Astrocyte (in vitro differentiated cells and primary cell): ENCODE results near the gene SAMD7. TPM values are rescaled to one million over a fixed set of nuclear protein-coding genes. Genes with fewer than 3 reads are reported as not detected.

Source experiments
- DNase-seq: peaks from one replicate; pipeline ENCODE4 v3.0.0-alpha.2; 2010; ENCODE audit warnings: low read depth
- FAIRE-seq: peaks from 2 replicates; lab custom pipeline; 2011; peaks lifted over from hg19 to GRCh38; lab: Jason Lieb, UNC
- H2AFZ ChIP-seq: 2 replicates; pipeline ENCODE4 v1.6.0; 2012; ENCODE audit warnings: low read depth, low read length, inconsistent platforms
- H3K27ac ChIP-seq: 2 replicates; pipeline ENCODE4 v1.5.1; 2011; ENCODE audit warnings: low read depth, low read length, inconsistent platforms
- H3K27me3 ChIP-seq: 2 replicates; pipeline ENCODE4 v1.6.0; 2011; ENCODE audit warnings: low read length, inconsistent platforms; ENCODE audit not compliant: insufficient read depth
- H3K36me3 ChIP-seq: 2 replicates; pipeline ENCODE4 v1.5.1; 2011; ENCODE audit warnings: low read length, inconsistent platforms; ENCODE audit not compliant: insufficient read depth
- H3K4me1 ChIP-seq: 2 replicates; pipeline ENCODE4 v1.5.1; 2011; ENCODE audit warnings: low read length, inconsistent platforms; ENCODE audit not compliant: insufficient read depth
- H3K4me2 ChIP-seq: 2 replicates; pipeline ENCODE4 v1.6.0; 2012; ENCODE audit warnings: low read length, inconsistent platforms
- H3K4me3 ChIP-seq: 2 replicates; pipeline ENCODE4 v1.5.1; 2011; ENCODE audit warnings: low read depth, mild to moderate bottlenecking, low read length, inconsistent platforms; ENCODE audit not compliant: insufficient read depth
- H3K79me2 ChIP-seq: 2 replicates; pipeline ENCODE4 v1.6.0; 2012; ENCODE audit warnings: mild to moderate bottlenecking, low read length, inconsistent platforms; ENCODE audit not compliant: insufficient read depth
- H3K9ac ChIP-seq: 2 replicates; pipeline ENCODE4 v1.6.0; 2012; ENCODE audit warnings: mild to moderate bottlenecking, low read length, inconsistent platforms
- H3K9me3 ChIP-seq: 2 replicates; pipeline ENCODE4 v1.5.1; 2012; ENCODE audit warnings: low read depth, mild to moderate bottlenecking, low read length, inconsistent platforms; ENCODE audit not compliant: insufficient read depth
- H4K20me1 ChIP-seq: 2 replicates; pipeline ENCODE4 v1.6.0; 2012; ENCODE audit warnings: low read length, inconsistent platforms; ENCODE audit not compliant: insufficient read depth
- H3K27ac Mint-ChIP-seq: one replicate; pipeline ENCODE4 v1.8.0; 2021; ENCODE audit warnings: mild to moderate bottlenecking, mixed read lengths; ENCODE audit not compliant: unreplicated experiment
- H3K27me3 Mint-ChIP-seq: one replicate; pipeline ENCODE4 v1.8.0; 2021; ENCODE audit warnings: low read depth, mixed read lengths; ENCODE audit not compliant: unreplicated experiment
- H3K36me3 Mint-ChIP-seq: one replicate; pipeline ENCODE4 v1.8.0; 2021; ENCODE audit warnings: low read depth, mixed read lengths; ENCODE audit not compliant: unreplicated experiment
- H3K4me1 Mint-ChIP-seq: one replicate; pipeline ENCODE4 v1.8.0; 2021; ENCODE audit warnings: low read depth, mixed read lengths; ENCODE audit not compliant: unreplicated experiment
- H3K4me3 Mint-ChIP-seq: one replicate; pipeline ENCODE4 v1.8.0; 2021; ENCODE audit warnings: mild to moderate bottlenecking, moderate library complexity, mixed read lengths; ENCODE audit not compliant: unreplicated experiment
- H3K9me3 Mint-ChIP-seq: one replicate; pipeline ENCODE4 v1.8.0; 2021; ENCODE audit warnings: mild to moderate bottlenecking, mixed read lengths; ENCODE audit not compliant: unreplicated experiment
- EZH2 ChIP-seq: IDR thresholded peaks from 2 replicates; pipeline ENCODE4 v1.6.1; 2012; ENCODE audit warnings: mild to moderate bottlenecking, low read length, inconsistent platforms; ENCODE audit not compliant: insufficient read depth
- total RNA-seq: library from RNA; stranded (reverse); gene quantifications from 2 replicates; pipeline ENCODE4 v1.2.1, GENCODE V29; 2021
- TF ChIP-seq, protein P1 (sequence below): IDR thresholded peaks from 2 replicates; pipeline ENCODE4 v1.5.1; 2011; ENCODE audit warnings: low read depth, mild to moderate bottlenecking, inconsistent platforms, low read length, moderate library complexity; ENCODE audit not compliant: insufficient read depth

The SAMD7 gene
- total RNA-seq, 1 donor from 2014 or later: not detected

DNA sequence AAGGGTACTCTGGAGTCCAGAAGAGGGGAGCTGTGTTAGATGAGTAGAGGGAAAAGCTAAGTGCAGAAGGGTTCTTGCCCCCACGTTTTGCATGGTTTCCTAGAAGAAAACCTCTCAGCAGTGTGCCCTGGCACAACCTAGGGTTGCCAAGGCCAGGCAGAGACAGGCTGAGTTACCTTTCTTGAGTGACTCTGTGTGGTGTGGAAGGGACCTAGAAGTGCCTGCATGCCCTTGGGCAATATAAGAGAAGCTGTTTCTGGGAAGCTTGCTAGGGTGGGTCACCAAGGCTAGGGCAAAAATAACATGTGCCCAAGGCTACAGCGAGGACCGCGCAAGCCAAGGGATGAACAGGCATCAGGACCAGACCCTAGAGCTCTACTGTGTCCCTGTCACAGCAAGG lies 3.4 kb upstream of the SAMD7 start:
- Histone ChIP-seq H4K20me1 (no peaks in the 10 kb centered on the region), H3K27me3 (no peaks in the 10 kb centered on the region), H3K4me3 (no peak overlapping the region), H3K4me1 (no peaks in the 10 kb centered on the region), H3K36me3 (no peaks in the 10 kb centered on the region), H2AFZ (no peak overlapping the region), H3K9me3 (no peaks in the 10 kb centered on the region), H3K9ac (no peak overlapping the region), H3K27ac (no peak overlapping the region), H3K79me2 (no peaks in the 10 kb centered on the region), H3K4me2 (no peak overlapping the region)
- FAIRE-seq (no peak), DNase-seq (no peak)
- TF ChIP-seq, protein P1, sequence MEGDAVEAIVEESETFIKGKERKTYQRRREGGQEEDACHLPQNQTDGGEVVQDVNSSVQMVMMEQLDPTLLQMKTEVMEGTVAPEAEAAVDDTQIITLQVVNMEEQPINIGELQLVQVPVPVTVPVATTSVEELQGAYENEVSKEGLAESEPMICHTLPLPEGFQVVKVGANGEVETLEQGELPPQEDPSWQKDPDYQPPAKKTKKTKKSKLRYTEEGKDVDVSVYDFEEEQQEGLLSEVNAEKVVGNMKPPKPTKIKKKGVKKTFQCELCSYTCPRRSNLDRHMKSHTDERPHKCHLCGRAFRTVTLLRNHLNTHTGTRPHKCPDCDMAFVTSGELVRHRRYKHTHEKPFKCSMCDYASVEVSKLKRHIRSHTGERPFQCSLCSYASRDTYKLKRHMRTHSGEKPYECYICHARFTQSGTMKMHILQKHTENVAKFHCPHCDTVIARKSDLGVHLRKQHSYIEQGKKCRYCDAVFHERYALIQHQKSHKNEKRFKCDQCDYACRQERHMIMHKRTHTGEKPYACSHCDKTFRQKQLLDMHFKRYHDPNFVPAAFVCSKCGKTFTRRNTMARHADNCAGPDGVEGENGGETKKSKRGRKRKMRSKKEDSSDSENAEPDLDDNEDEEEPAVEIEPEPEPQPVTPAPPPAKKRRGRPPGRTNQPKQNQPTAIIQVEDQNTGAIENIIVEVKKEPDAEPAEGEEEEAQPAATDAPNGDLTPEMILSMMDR: no peak
- TF ChIP-seq EZH2: no peak
- H3K4me3 Mint-ChIP-seq: no peak overlapping the region
- H3K27ac Mint-ChIP-seq: no peak overlapping the region
- H3K9me3 Mint-ChIP-seq: peaks cover 8% of the 10 kb centered on the region
- no peaks in the 10 kb centered on the region for H3K4me1 Mint-ChIP-seq
- no peaks in the 10 kb centered on the region for H3K36me3 Mint-ChIP-seq
- no peaks in the 10 kb centered on the region for H3K27me3 Mint-ChIP-seq

DNA sequence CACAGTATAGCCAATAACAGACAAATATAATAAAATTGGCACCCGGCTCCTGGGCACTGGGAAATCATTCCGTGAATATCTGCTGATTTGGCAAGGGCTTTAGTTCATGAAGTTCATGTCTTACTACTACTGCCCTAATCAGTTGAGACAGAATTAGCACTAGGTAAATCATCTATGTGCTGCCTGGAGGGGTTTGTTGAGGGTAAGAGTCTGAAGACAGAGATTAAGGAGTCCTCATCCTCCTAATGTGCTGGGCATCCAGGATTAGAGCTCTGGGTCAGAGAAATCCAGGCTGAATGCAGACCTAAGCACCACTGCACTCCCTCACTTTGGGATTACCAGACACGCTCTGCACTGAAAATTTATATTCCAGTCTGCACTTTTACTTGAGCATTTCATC lies 2.0 kb downstream of the SAMD7 start:
- no peaks in the 10 kb centered on the region for H3K27me3 ChIP-seq
- Mint-ChIP-seq H3K36me3 (no peaks in the 10 kb centered on the region), H3K4me1 (peaks cover 10% of the 10 kb centered on the region), H3K27me3 (no peaks in the 10 kb centered on the region), H3K27ac (no peak overlapping the region), H3K4me3 (no peak overlapping the region), H3K9me3 (no peaks in the 10 kb centered on the region)
- H3K4me2 ChIP-seq: no peak overlapping the region
- no peaks in the 10 kb centered on the region for H4K20me1 ChIP-seq
- no peaks in the 10 kb centered on the region for H3K36me3 ChIP-seq
- H3K4me1 ChIP-seq: no peaks in the 10 kb centered on the region
- H3K9me3 ChIP-seq: no peaks in the 10 kb centered on the region
- TF ChIP-seq EZH2: no peak
- TF ChIP-seq, protein P1: no peak
- no peak overlapping the region for H3K4me3 ChIP-seq
- H3K79me2 ChIP-seq: no peaks in the 10 kb centered on the region
- H2AFZ ChIP-seq: no peak overlapping the region
- FAIRE-seq (no peak), DNase-seq (no peak)
- no peak overlapping the region for H3K9ac ChIP-seq
- no peak overlapping the region for H3K27ac ChIP-seq

DNA sequence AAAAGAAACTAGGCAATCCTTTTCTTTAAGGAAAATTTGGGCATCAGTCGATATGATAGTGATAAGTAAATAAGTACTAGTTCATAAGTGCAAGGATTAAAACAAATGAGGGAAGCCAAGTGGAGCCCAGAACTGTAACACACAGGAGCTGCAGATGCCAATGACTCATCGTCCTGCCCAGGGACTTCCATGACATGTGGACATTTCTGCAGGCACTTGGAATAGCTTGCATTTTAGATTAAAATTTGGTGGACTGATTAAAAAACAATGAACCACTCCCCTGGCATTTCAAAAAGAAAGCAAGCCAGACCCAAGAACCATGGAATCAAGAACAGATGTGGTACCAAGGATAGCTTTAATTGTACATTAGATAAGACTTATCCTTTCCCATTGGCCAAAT lies 2.9 kb downstream of the SAMD7 start:
- H3K4me2 ChIP-seq: no peak overlapping the region
- no peak overlapping the region for H3K4me3 ChIP-seq
- no peaks in the 10 kb centered on the region for H3K9me3 ChIP-seq
- H3K36me3 ChIP-seq: no peaks in the 10 kb centered on the region
- Mint-ChIP-seq H3K27me3 (no peaks in the 10 kb centered on the region), H3K27ac (no peak overlapping the region), H3K4me1 (peaks cover 10% of the 10 kb centered on the region), H3K4me3 (no peak overlapping the region), H3K9me3 (no peaks in the 10 kb centered on the region), H3K36me3 (no peaks in the 10 kb centered on the region)
- H3K9ac ChIP-seq: no peak overlapping the region
- TF ChIP-seq, protein P1: no peak
- no peak for TF ChIP-seq EZH2
- FAIRE-seq: no peak
- no peaks in the 10 kb centered on the region for H3K79me2 ChIP-seq
- no peaks in the 10 kb centered on the region for H4K20me1 ChIP-seq
- peak; percentile 48 for DNase-seq
- no peaks in the 10 kb centered on the region for H3K27me3 ChIP-seq
- H3K27ac ChIP-seq: no peak overlapping the region
- H3K4me1 ChIP-seq: no peaks in the 10 kb centered on the region
- H2AFZ ChIP-seq: no peak overlapping the region
